GM23248 (cell line): ENCODE measurements around the gene CASR. TPM values are rescaled to one million over a fixed set of nuclear protein-coding genes. Genes with fewer than 3 reads are reported as not detected.

Source experiments
- DNase-seq: peaks from one replicate; pipeline ENCODE4 v3.0.0-alpha.2; 2015
- H2AFZ ChIP-seq: fragments of 200-600 bp; sonication (generic); 2 replicates; pipeline ENCODE4 v1.6.1; 2016; ENCODE audit warnings: antibody characterized with exemption
- H3F3A ChIP-seq: fragments of 200-600 bp; sonication (generic); 2 replicates; pipeline ENCODE4 v1.6.1; 2016; ENCODE audit warnings: mild to moderate bottlenecking, antibody characterized with exemption, mixed run types; ENCODE audit not compliant: insufficient read depth
- H3K27ac ChIP-seq: fragments of 200-600 bp; sonication (generic); 2 replicates; pipeline ENCODE4 v1.5.1; 2016; ENCODE audit warnings: mild to moderate bottlenecking
- H3K27me3 ChIP-seq: fragments of 200-600 bp; sonication (generic); replicated peaks from 2 replicates; pipeline ENCODE4 v1.6.1; 2016; ENCODE audit warnings: mild to moderate bottlenecking; ENCODE audit not compliant: insufficient read depth
- H3K36me3 ChIP-seq: fragments of 200-600 bp; sonication (generic); 2 replicates; pipeline ENCODE4 v1.6.1; 2016; ENCODE audit warnings: low read depth, mild to moderate bottlenecking
- H3K4me1 ChIP-seq: fragments of 200-600 bp; sonication (generic); 2 replicates; pipeline ENCODE4 v1.6.1; 2016; ENCODE audit warnings: mild to moderate bottlenecking; ENCODE audit not compliant: insufficient read depth
- H3K4me2 ChIP-seq: fragments of 200-600 bp; sonication (generic); one replicate; pipeline ENCODE4 v1.6.1; 2016; ENCODE audit warnings: mild to moderate bottlenecking; ENCODE audit not compliant: unreplicated experiment
- H3K4me3 ChIP-seq: fragments of 200-600 bp; sonication (generic); 2 replicates; pipeline ENCODE4 v1.5.1; 2016; ENCODE audit warnings: mild to moderate bottlenecking
- H3K79me2 ChIP-seq: fragments of 200-600 bp; sonication (generic); 2 replicates; pipeline ENCODE4 v1.6.1; 2016; ENCODE audit warnings: mild to moderate bottlenecking; ENCODE audit not compliant: insufficient read depth
- H3K9ac ChIP-seq: fragments of 200-600 bp; sonication (generic); 2 replicates; pipeline ENCODE4 v1.6.1; 2016; ENCODE audit warnings: mild to moderate bottlenecking
- H3K9me2 ChIP-seq: fragments of 200-600 bp; sonication (generic); 2 replicates; pipeline ENCODE4 v1.6.1; 2016; ENCODE audit warnings: mixed run types, mild to moderate bottlenecking, moderate library complexity; ENCODE audit not compliant: insufficient read depth
- H3K9me3 ChIP-seq: fragments of 200-600 bp; sonication (generic); one replicate; pipeline ENCODE4 v1.6.1; 2017; ENCODE audit warnings: low read depth
- H4K20me1 ChIP-seq: fragments of 200-600 bp; sonication (generic); 2 replicates; pipeline ENCODE4 v1.6.0; 2016; ENCODE audit not compliant: insufficient read depth
- EZH2 ChIP-seq: fragments of 200-600 bp; sonication (generic); IDR thresholded peaks from 2 replicates; pipeline ENCODE4 v1.6.1; 2018; ENCODE audit warnings: antibody characterized with exemption, mild to moderate bottlenecking; ENCODE audit not compliant: insufficient read depth, poor library complexity, severe bottlenecking
- EZH2phosphoT487 ChIP-seq: fragments of 200-600 bp; sonication (generic); IDR thresholded peaks from 2 replicates; pipeline ENCODE4 v1.6.1; 2018; ENCODE audit warnings: antibody characterized with exemption, moderate library complexity, mild to moderate bottlenecking, low read depth; ENCODE audit not compliant: insufficient read depth
- WGBS, 2 experiments: methylation state at CpG; one replicate each; pipeline ENCODE4 v1.1.6; 2015 to 2017; ENCODE audit warnings: low lambda C conversion rate in 2 of 2, low coverage in 1 of 2; ENCODE audit errors: missing lambda C conversion rate in 2 of 2; 5-methylcytosine and 5-hydroxymethylcytosine counted together
- in situ Hi-C: fragments of 300-500 bp; cut with MboI; formaldehyde crosslinking; loops from 2 replicates; pipeline ENCODE4 v1.15.0; 2020
- polyA plus RNA-seq: library from polyadenylated mRNA; unstranded; fragments of >200 nt; fragmentation: Nextera tagmentation; extraction: Ambion mirVana; gene quantifications from 2 replicates; pipeline ENCODE4 v1.2.1, GENCODE V29; 2016
- total RNA-seq: library from RNA; depleted of rRNA; stranded (reverse); fragments of >200 nt; shearing (Covaris generic); gene quantifications from 2 replicates; pipeline ENCODE4 v1.2.3, GENCODE V29; 2014; rRNA removed

Gene CASR
- total and polyA plus RNA-seq, 2 experiments from 2014 or later = not detected

- peak; percentile 16 for DNase-seq
- H3K4me3 ChIP-seq = no peak within 1 kb of the TSS; the same call in 1 of the 2 replicates
- WGBS, 2 experiments = 54 to 56% methylated on average over 6 of the region's 6 CpGs
- no peak within 1 kb of the TSS for H3K27ac ChIP-seq
- no peaks in the 10 kb centered on the region for H3K9me3 ChIP-seq
- H3K79me2 ChIP-seq = no peaks in the 10 kb centered on the region
- peak within 1 kb of the TSS; percentile 35 for H2AFZ ChIP-seq
- no peaks in the 10 kb centered on the region for H3K36me3 ChIP-seq
- no peaks in the 10 kb centered on the region for H3F3A ChIP-seq
- no peak within 1 kb of the TSS for H3K9ac ChIP-seq
- H3K27me3 ChIP-seq = no peaks in the 10 kb centered on the region
- TF ChIP-seq EZH2phosphoT487 (no peak), EZH2 (no peak)
- no peaks in the 10 kb centered on the region for H4K20me1 ChIP-seq
- in situ Hi-C loops = no loop called here
- H3K4me1 ChIP-seq = no peaks in the 10 kb centered on the region
- peak within 1 kb of the TSS; percentile 9 for H3K4me2 ChIP-seq
- no peaks in the 10 kb centered on the region for H3K9me2 ChIP-seq
Observed at GRCh38 chr3:122324871-122325323, 141.4 kb downstream of the CASR start, which contains the start of gene CSTA. Gene CSTA, plus strand, starts transcription at chr3:122325248. Its CDS starts 45 bp downstream, at chr3:122325293.

- no peak for DNase-seq
- no peaks in the 10 kb centered on the region for H3F3A ChIP-seq
- H3K36me3 ChIP-seq = no peaks in the 10 kb centered on the region
- H2AFZ ChIP-seq = 0 out of 2 replicates have a peak overlapping the region, but pooled peaks have one; percentile 35
- H3K27ac ChIP-seq = no peak overlapping the region
- H3K4me3 ChIP-seq = no peak overlapping the region
- H3K9me2 ChIP-seq = no peaks in the 10 kb centered on the region
- TF ChIP-seq EZH2phosphoT487 = no peak
- TF ChIP-seq EZH2 = no peak
- 78 to 80% methylated on average over 3 of the region's 3 CpGs for WGBS, 2 experiments
- no peaks in the 10 kb centered on the region for H3K9me3 ChIP-seq
- no peaks in the 10 kb centered on the region for H3K79me2 ChIP-seq
- no peaks in the 10 kb centered on the region for H4K20me1 ChIP-seq
- H3K4me1 ChIP-seq = no peaks in the 10 kb centered on the region
- H3K9ac ChIP-seq = no peak overlapping the region
- no peaks in the 10 kb centered on the region for H3K27me3 ChIP-seq
- no peak overlapping the region for H3K4me2 ChIP-seq
- in situ Hi-C loops = no loop called here
Observed at GRCh38 chr3:122325769-122326168, 142.3 kb downstream of the CASR start.

- in situ Hi-C loops = no loop called here
- 24 to 26% methylated on average over 4 of the region's 4 CpGs for WGBS, 2 experiments
- no peak overlapping the region for H3K27ac ChIP-seq
Observed at GRCh38 chr3:122331886-122332285, 148.4 kb downstream of the CASR start.

GRCh38 chr3:122332551-122332950 is 149.1 kb downstream of the CASR start:
- Histone ChIP-seq H3K36me3 (no peaks in the 10 kb centered on the region), H3K4me3 (no peak overlapping the region), H3F3A (no peaks in the 10 kb centered on the region), H3K9ac (no peak overlapping the region), H4K20me1 (no peaks in the 10 kb centered on the region), H3K9me3 (no peaks in the 10 kb centered on the region), H3K4me2 (no peak overlapping the region), H3K27ac (no peak overlapping the region), H3K9me2 (no peaks in the 10 kb centered on the region), H3K27me3 (no peaks in the 10 kb centered on the region), H2AFZ (no peak overlapping the region), H3K4me1 (no peaks in the 10 kb centered on the region), H3K79me2 (no peaks in the 10 kb centered on the region)
- in situ Hi-C loops = no loop called here
- WGBS, 2 experiments = 67 to 69% methylated on average over 8 of the region's 8 CpGs
- DNase-seq = no peak
- no peak for TF ChIP-seq EZH2phosphoT487
- no peak for TF ChIP-seq EZH2

More at GRCh38 chr3:122331886-122332285, 148.4 kb downstream of the CASR start:
- no peak overlapping the region for H2AFZ ChIP-seq
- no peak overlapping the region for H3K9ac ChIP-seq
- TF ChIP-seq EZH2 = no peak
- no peak for TF ChIP-seq EZH2phosphoT487
- no peak for DNase-seq
- no peaks in the 10 kb centered on the region for H3K27me3 ChIP-seq
- no peak overlapping the region for H3K4me3 ChIP-seq
- H3K4me1 ChIP-seq = no peaks in the 10 kb centered on the region
- H3K9me2 ChIP-seq = no peaks in the 10 kb centered on the region
- H3K9me3 ChIP-seq = no peaks in the 10 kb centered on the region
- no peaks in the 10 kb centered on the region for H3K36me3 ChIP-seq
- no peaks in the 10 kb centered on the region for H3F3A ChIP-seq
- H4K20me1 ChIP-seq = no peaks in the 10 kb centered on the region
- H3K79me2 ChIP-seq = no peaks in the 10 kb centered on the region
- no peak overlapping the region for H3K4me2 ChIP-seq

Other genes starting within 250 kb of the CASR start
- not detected in 2 replicates for gene ILDR1, start 161.4 kb upstream of the CASR start, total RNA-seq
- not detected in 2 replicates for gene ILDR1, start 161.4 kb upstream of the CASR start, polyA plus RNA-seq
- gene CD86, start 128.3 kb upstream of the CASR start, total RNA-seq = not detected in 2 replicates
- gene CD86, start 128.3 kb upstream of the CASR start, polyA plus RNA-seq = not detected in 2 replicates
- gene CSTA, start 141.6 kb downstream of the CASR start, total RNA-seq = 1.8 and 2.0 TPM in 2 replicates
- 5.3 and 5.8 TPM in 2 replicates for gene CSTA, start 141.6 kb downstream of the CASR start, polyA plus RNA-seq
- gene MIX23, start 199.6 kb downstream of the CASR start, total RNA-seq = 12.3 and 33.1 TPM in 2 replicates
- 22.1 and 22.7 TPM in 2 replicates for gene MIX23, start 199.6 kb downstream of the CASR start, polyA plus RNA-seq
- 8.0 and 25.2 TPM in 2 replicates for gene FAM162A, start 200.5 kb downstream of the CASR start, total RNA-seq
- 101 TPM in 2 replicates for gene FAM162A, start 200.5 kb downstream of the CASR start, polyA plus RNA-seq
- 5.4 and 5.6 TPM in 2 replicates for gene WDR5B, start 232.4 kb downstream of the CASR start, total RNA-seq
- gene WDR5B, start 232.4 kb downstream of the CASR start, polyA plus RNA-seq = 3.7 TPM in 2 replicates